NCI-H510A (cell line): ENCODE results near the gene OTULINL.

Experiments
- DNase-seq: peaks from one replicate; lab custom pipeline; 2025; lab: John Stamatoyannopoulos, UW

OTULINL gene

DNA sequence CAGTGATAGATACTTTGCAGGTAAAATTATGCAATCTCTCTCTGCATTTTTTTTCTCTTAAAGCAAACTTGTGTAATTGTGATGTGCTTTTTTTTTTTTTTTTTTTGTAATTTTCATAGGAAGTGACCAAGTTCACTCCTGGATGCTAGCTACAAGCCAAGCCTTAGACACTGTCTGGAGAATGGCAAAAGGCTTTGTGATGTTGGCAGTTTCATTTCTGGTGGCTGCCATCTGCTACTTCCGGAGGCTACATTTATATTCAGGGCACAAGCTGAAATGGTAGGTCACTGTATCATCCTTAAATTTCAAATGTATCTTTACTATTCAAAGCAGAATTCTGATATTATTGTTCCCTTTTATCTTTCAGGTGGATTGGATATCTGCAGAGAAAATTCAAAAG is 19.3 kb downstream of the OTULINL start:
- DNase-seq: no peak

DNA sequence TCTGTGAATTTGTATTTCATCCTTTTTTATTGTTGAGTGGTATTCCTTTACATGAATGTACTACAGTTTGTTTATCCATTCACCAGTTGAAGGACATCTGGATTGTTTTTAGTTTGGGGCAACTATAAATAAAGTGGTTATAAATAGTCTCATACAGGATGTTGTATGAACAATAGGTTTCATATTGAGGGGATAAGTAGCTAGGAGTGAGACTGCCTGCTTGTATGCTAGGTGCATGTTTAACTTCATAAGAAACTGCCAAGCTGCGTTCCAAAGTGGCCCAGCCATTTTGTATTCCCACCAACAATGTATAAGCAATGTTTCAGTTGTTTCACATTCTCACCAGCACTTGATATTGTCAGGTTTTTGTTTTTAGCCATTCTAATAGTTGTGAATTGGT is 21.5 kb downstream of the OTULINL start:
- no peak for DNase-seq

DNA sequence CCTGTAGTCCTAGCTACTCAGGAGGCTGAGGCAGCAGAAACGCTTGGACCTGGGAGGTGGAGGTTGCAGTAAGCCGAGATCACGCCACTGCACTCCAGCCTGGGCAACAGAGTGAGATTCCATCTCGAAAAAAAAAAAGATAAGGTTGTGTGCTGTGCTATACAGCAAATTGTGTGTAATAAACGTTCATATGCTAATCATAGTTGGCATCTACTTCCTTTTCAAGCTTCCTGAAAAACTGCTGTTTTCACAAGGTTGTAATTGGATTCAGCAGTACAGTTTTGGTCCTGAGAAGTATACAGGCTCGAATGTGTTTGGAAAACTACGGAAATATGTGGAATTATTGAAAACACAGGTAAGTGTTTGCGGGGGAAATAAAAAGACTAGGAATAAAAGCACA is 25.5 kb downstream of the OTULINL start:
- no peak for DNase-seq

DNA sequence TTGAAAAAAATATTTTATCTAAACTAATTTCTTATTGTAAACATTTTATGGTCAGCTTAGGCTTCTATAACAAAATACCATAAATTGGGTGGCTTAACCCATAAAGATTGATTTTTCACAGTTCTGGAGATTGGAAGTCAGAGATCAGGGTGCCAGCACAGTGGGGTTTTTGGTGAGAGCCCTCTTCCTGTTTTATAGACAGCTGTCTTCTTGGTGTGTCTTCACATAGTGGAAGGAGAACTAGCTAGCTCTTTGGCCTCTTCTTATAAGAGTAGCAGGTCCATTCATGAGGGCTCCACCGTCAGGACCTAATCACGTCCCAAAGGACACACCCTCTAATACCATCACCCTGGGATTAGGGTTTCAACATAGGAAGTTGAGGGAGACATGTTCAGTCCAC is 26.6 kb downstream of the OTULINL start:
- DNase-seq: no peak

DNA sequence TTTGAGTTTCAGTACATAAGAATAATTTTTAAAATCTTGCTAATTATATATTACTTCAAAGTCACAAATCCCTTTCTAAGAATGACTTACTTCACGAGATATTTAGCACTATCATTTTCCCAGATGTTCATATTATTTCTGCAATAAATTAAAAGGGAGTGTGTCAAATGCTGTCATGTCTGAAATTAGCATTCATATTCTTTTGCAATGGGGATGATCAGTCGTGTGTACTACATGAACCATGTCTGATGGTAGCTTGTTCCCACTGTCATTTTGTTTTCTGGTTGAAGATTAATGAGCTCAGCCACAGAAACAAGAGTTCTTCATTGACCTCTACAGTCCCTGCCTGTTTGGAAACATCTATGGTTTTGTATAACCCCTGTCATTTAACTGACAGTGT is 30.1 kb downstream of the OTULINL start:
- no peak for DNase-seq

DNA sequence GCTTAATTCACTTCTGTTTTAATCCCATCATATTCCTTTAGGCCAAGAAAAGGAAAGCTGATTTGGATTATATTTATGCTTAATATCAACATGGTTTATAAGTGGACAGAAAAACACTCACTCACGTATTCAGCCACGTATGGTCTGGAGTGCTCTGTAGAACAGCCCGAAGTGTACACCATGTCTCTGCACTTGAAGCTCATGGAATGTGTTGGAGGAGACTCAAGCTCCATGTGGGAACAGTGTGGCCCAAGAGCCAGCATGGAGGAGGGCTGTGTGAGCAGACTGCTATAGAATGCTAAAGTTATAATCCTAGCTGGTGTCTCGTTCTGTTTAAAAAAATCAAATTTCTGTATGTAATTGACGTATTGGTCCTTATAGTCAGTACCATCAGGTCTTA is 32.9 kb downstream of the OTULINL start:
- DNase-seq: no peak

DNA sequence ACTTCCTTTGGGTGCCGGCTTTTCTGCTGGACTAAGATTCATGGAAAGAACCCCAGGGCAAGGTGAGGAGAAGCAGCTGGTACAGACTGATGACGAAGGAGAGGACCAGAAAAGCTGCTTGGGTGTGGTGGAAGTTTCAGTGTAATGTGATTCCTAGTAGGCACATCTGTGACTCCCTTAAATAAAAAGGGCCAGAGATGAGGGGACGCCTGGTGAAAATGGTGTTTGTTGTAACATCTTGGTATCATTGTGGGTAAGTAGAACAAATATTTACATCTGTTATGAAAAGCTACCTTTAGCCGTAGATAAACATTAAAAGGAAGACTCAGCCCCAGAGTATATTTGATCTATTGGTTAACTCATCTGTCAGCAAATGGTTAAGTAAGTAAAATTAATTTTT is 33.8 kb downstream of the OTULINL start:
- no peak for DNase-seq

DNA sequence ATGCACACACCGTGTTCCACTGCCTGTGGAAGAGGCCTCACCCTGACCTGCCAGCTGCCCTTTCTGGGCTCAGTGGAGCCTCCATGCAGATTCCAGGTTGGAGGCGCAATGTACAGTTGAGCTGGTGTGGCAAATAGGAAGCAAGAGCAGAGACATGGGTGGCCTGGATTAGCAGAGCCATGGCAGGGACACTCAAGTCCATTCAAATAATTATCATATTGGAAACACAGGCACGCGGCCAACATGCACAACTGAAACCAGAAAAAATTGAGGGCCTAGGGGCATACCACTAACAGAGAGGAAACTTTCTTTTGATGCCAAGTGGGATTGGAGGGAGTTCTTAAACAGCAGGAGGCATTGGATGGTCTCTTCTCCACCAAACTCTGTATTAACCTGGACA is 35.8 kb downstream of the OTULINL start:
- no peak for DNase-seq

DNA sequence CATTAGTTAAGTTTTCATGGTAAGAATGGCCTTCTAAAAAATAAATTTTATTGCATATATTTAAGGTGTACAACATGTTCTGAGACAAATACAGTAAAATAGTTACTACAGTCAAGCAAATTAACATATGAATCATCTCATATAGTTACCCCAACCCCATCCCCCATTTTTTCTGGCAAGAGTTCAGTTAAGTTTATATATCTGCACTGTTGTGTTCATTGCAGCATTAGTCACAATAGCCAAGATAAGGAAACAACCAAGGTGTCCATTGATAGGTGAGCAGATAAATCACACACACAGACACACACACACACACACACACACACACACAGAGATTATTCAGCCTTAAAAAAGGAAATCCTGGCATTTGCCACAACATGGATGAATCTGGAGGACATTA is 45.7 kb downstream of the OTULINL start:
- no peak for DNase-seq

DNA sequence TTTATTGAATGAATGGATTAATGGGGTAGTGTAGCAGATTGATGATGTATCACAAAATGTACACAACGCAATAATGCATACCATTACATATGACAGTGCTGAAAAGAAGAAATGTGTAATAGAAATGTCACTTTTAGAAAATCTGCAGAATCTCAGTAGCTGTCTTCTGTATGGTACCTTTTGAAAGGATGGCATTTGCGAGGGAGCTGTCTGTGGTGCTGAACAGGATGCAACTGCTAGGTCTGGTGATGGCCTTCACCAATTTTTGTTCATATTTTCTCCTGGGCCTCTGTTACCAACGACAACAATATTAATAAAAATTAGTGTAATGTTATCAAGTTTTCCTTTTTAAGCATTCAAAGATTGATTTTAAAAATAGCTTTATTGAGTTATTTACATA is 46.8 kb downstream of the OTULINL start:
- no peak for DNase-seq

DNA sequence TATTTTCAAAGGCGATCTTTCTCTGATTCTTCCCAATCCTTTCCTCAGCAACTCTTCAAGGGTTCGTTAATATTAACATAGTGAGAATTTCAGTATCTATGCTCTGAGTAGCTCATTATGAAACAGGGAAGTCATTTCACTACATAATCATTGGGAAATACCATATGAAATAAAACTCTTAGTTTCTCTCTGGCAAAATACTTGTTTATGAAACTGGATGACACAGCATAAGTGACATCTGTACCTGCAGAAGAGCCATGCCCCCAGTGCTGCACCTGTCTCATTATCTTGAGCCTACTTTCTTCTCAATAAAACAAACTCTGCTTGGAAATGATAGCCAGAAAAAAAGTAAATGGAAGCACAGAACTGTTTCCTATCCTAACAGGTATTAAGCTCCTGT is 49.1 kb downstream of the OTULINL start:
- DNase-seq: no peak

DNA sequence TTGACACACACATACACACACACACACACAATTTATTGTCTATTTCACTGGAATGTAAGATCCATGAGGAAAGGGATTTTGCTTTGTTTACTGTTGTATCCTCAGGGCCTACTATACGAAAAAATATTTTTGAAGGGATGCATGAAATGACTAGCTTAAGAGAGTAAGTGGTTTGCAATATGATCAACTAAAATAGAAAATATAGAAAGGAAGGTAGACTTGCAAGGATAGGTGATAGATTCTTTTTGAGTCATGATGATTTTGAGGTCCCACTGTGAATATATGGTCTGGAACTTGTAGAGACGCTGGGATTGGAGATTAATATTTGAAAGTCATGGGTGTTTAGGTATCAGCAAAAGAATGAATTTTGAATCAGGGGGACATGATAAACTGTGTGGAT is 54.1 kb downstream of the OTULINL start:
- DNase-seq: no peak

DNA sequence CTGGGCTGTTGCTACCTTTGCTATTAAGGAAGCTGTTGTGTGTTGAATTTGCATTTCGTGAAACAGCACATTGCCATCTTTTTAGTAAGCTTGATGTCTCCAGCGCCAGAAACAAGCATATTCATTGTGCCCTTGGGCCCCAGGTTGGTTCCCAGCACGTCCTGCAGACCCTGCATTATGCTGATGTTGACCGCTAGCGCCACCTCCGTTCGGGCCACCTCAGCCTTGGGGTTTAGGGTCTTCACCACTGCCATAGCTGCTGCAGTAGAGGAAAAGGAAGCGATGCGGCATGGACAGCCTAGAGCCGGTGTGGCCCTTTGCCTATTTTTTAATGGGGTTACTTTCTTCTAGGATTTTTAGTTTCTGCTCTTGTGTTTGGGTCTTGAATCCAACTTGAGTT is 59.2 kb downstream of the OTULINL start:
- DNase-seq: no peak

DNA sequence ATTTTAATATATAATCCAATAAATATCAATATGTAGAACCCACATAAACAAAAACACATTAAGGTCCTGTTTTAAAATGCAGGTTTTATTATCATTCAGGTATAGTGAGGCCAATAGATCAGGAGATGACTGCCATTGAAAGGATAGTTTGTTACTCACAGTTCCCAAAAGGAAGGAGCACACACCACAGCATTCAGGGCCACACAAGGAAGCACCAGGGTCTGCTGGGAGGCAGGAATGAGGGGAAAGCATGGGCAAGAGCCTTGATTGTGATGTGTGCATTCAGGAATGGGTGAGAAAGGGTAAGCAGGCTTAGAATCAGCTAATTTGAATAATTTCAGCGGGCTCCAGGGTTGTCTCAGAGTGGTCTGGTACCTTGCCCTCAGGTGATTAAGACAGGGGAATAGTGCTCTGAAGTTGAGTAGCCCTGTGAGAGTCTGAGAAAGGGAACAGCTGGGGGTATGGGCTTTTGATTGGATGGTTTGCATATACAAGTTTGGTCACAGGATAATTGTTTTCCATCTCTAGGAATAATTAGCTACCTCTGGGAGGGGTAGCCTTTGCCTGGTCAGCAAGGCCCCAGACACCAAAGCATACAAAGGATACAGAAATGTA is 63.1 kb downstream of the OTULINL start:
- DNase-seq: no peak

DNA sequence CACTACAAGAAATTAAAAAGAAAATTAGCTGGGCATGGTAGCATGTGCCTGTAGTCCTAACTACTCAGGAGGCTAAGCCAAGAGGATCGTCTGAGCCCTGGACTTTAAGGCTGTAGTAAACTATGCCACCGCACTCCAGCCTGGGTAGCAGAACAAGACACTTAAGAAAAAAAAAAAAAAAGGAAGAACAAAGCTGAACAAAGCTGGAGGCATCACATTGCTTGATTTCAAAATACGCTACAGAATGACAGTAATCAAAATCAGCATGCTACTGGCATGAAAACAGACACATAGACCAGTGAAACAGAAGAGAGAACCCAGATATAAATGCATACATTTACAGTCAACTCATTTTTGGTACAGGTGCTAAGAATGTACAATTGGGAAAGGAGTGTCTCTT is 68.5 kb downstream of the OTULINL start:
- DNase-seq: no peak

DNA sequence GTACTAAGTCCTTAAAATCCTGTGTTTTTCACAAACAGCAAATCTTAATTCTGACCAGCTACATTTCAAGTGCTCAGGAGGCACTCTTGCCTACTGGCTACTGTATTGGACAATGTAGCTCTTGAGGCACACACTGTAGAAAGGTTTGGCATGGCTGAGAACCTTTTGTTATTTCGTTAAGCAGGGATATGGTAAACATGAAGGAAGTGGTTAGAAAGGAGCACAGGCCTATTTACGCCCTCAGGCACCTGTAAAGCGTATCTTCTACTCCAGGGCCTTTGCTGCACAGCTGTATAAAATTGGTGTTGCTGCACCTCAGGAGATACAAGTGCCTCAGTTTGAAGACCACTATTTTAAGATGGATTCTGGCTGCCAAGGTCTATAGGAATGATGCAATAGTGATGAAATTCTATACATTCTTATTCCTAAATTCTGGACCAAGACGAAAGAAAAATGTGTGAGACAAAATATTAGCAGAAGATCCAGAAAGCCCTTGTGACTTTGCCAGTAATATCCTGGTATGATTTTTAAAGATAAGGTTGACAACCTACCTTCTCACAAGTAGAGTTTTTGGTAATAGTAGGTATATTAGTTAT is 73.7 kb downstream of the OTULINL start:
- no peak for DNase-seq

DNA sequence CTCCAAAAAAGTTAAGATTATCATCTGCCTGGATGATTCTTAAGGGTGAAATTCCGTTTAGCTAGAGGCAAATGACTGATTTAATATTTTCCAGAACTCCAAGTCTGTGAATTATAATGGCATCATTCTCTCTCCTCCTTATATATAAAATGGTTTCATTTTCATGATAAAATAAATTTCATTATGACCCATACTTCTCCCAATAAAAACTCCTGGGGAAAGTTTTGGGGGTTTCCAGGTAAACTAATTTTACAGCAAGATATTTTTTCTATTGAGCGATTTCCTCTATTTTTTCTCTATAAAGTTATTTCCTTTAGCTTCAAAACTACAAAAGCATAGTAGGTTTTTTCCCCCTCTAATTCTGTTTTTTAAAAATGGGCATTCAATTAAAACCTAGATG is 75.3 kb downstream of the OTULINL start:
- no peak for DNase-seq

DNA sequence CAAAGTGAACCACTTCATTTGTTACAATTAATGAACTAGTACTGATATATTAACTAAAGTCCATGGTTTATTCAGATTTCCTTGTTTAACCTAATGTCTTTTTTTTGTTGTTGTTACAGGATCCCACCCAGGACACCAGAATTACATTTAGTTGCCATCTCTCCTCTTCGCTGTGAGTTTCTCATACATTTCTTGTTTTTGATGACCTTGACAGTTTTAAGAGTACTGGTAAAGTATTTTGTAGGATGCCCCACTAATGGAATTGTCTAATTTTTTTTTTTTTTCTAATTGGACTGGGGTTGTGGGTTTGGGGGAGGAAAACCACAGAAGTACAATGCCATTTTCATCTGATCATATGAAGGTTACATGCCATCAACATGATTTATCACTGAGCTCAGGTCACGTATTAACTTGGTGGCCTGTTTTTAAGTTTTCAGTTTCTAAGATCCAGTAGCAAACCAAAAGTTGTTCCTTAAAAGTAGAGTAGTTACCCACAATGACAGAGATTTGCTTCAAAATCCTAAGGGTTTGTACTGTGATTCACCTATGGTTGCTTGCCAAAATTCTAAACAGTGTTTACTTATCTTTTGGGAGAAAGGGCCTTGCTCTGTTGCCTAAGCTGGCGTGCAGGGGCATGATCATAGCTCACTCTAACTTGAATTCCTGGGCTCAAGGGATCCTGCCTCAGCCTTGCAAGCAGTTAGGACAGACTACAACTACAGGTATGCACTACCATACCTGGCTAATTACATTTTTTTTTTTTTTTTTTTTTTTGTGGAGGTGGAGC is 78.4 kb downstream of the OTULINL start:
- DNase-seq: no peak

DNA sequence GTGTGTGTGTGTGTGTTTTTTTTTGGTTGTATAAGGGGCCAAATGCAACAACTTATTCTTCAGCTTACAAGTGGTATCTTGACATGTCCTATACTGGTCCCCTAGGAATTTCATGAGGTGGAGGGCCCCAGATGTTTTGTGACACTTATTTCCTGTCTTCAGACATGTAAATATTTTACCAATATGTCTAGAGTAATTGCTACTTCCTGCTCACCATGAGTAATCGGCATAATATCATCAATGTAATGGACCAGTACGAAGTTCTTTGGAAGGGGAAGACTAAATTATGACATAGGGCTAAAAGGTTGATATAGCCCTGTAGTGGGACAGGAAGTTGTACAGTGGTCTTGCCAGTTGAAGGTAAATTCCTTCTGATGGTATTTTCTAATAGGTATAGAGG is 79.2 kb downstream of the OTULINL start:
- DNase-seq: no peak
